HepG2 (cell line): ENCODE results near the gene LTA. TPM values are rescaled to one million over a fixed set of nuclear protein-coding genes. Genes with fewer than 3 reads are reported as not detected.

Experiments used
- ATF4 ChIP-seq, 2 experiments: fragments of 450-650 bp in 1 of 2; sonication (generic) in 1 of 2; formaldehyde crosslinking; IDR thresholded peaks; 2 replicates each; pipeline versions ENCODE4 v1.5.0 to v1.8.0; 2020 to 2022; ENCODE audit warnings: mild to moderate bottlenecking in 1 of 2, missing genetic modification reagents in 1 of 2
- CBX2 ChIP-seq, 2 experiments: fragments of 200-600 bp in 1 of 2; sonication (generic); formaldehyde crosslinking in 1 of 2; IDR thresholded peaks; 2 replicates each; pipeline versions ENCODE4 v1.7.0 to v1.8.1; 2018 to 2022; ENCODE audit warnings: low read depth in 2 of 2, low read length in 1 of 2, mild to moderate bottlenecking in 1 of 2, missing genetic modification reagents in 1 of 2
- E2F2 ChIP-seq: sonication (generic); formaldehyde crosslinking; IDR thresholded peaks from 2 replicates; pipeline ENCODE4 v1.4.0; 2020; ENCODE audit warnings: missing genetic modification reagents, borderline replicate concordance
- HNF4A ChIP-seq: sonication (generic); formaldehyde crosslinking; IDR thresholded peaks from 2 replicates; pipeline ENCODE4 v1.4.0; 2020; ENCODE audit warnings: missing genetic modification reagents
- IRF2 ChIP-seq: IDR thresholded peaks from 2 replicates; pipeline ENCODE4 v1.6.1; 2018; ENCODE audit warnings: missing genetic modification reagents, missing compliant biosample characterization
- KMT2B ChIP-seq: IDR thresholded peaks from 2 replicates; pipeline ENCODE4 v1.6.1; 2016; ENCODE audit warnings: missing genetic modification reagents, missing compliant biosample characterization
- MAZ ChIP-seq, 2 experiments: sonication (generic) in 1 of 2; formaldehyde crosslinking in 1 of 2; IDR thresholded peaks; 2 replicates each; pipeline versions ENCODE4 v1.5.0 to v1.6.1; 2012 to 2020; ENCODE audit warnings: low read depth in 2 of 2, mild to moderate bottlenecking in 2 of 2, borderline replicate concordance in 1 of 2, improper control_type of control experiment in 1 of 2, low read length in 1 of 2, missing genetic modification reagents in 1 of 2, moderate library complexity in 1 of 2
- NFIC ChIP-seq: IDR thresholded peaks from 2 replicates; pipeline ENCODE4 v1.6.1; 2012; ENCODE audit warnings: mild to moderate bottlenecking, low read length, inconsistent platforms
- POLR2G ChIP-seq: fragments of 200-400 bp; formaldehyde crosslinking; IDR thresholded peaks from 2 replicates; pipeline ENCODE4 v1.6.1; 2018; ENCODE audit warnings: mild to moderate bottlenecking, low read depth, low read length, moderate library complexity
- SAP130 ChIP-seq: IDR thresholded peaks from 2 replicates; pipeline ENCODE4 v1.6.1; 2016; ENCODE audit warnings: low read depth
- SMARCC2 ChIP-seq: fragments of 450-650 bp; IDR thresholded peaks from 2 replicates; pipeline ENCODE4 v1.6.1; 2017; ENCODE audit warnings: antibody characterized with exemption, mild to moderate bottlenecking
- SNRNP70 ChIP-seq: fragments of 200-400 bp; formaldehyde crosslinking; IDR thresholded peaks from 2 replicates; pipeline ENCODE4 v1.6.1; 2017; ENCODE audit warnings: mild to moderate bottlenecking, low read depth, low read length, moderate library complexity
- SRY ChIP-seq: sonication (generic); formaldehyde crosslinking; IDR thresholded peaks from 2 replicates; pipeline ENCODE4 v1.8.0; 2022; ENCODE audit warnings: mild to moderate bottlenecking, missing genetic modification reagents
- ZFP91 ChIP-seq: sonication (generic); formaldehyde crosslinking; IDR thresholded peaks from 2 replicates; pipeline ENCODE4 v1.9.0; 2022; ENCODE audit warnings: missing genetic modification reagents, mild to moderate bottlenecking, borderline replicate concordance
- ZKSCAN8 ChIP-seq: IDR thresholded peaks from 2 replicates; pipeline ENCODE4 v1.6.1; 2016; ENCODE audit warnings: borderline replicate concordance, missing genetic modification reagents, missing compliant biosample characterization
- ZNF138 ChIP-seq: sonication (generic); formaldehyde crosslinking; IDR thresholded peaks from 2 replicates; pipeline ENCODE4 v1.5.0; 2020; ENCODE audit warnings: mild to moderate bottlenecking, low read depth, missing genetic modification reagents
- ZNF17 ChIP-seq: sonication (generic); formaldehyde crosslinking; IDR thresholded peaks from 2 replicates; pipeline ENCODE4 v1.5.0; 2020; ENCODE audit warnings: mild to moderate bottlenecking, missing genetic modification reagents
- ZNF335 ChIP-seq: sonication (generic); formaldehyde crosslinking; IDR thresholded peaks from 2 replicates; pipeline ENCODE4 v1.4.0; 2020; ENCODE audit warnings: missing genetic modification reagents
- ZNF382 ChIP-seq: sonication (generic); formaldehyde crosslinking; IDR thresholded peaks from 2 replicates; pipeline ENCODE4 v1.5.0; 2020; ENCODE audit warnings: missing genetic modification reagents, mild to moderate bottlenecking, borderline replicate concordance
- ZNF556 ChIP-seq: sonication (generic); formaldehyde crosslinking; IDR thresholded peaks from 2 replicates; pipeline ENCODE4 v1.4.0; 2020; ENCODE audit warnings: mild to moderate bottlenecking, missing genetic modification reagents, borderline replicate concordance
- ZNF710 ChIP-seq: sonication (generic); formaldehyde crosslinking; IDR thresholded peaks from 2 replicates; pipeline ENCODE4 v1.5.0; 2020; ENCODE audit warnings: mild to moderate bottlenecking, missing genetic modification reagents, borderline replicate concordance
- polyA plus RNA-seq, 8 experiments: library from polyadenylated mRNA; depleted of rRNA in 3 of 8; stranded (reverse) in 7 of 8; unstranded in 1 of 8; fragments of >200 nt; fragmentation: Illumina TruSeq in 4 of 8; extraction: Trizol in 4 of 8; gene quantifications; 2 replicates each; pipeline versions ENCODE4 v1.2.1 to v1.2.3, GENCODE V29; 2011 to 2016; ENCODE audit warnings: low read depth in 4 of 8, missing spikeins in 1 of 8, mixed read lengths in 1 of 8; ENCODE audit not compliant: insufficient read depth in 1 of 8
- total RNA-seq, 5 experiments: library from RNA; depleted of rRNA; stranded (reverse); fragments of >200 nt; fragmentation: Illumina TruSeq; extraction: Trizol; gene quantifications; 2 replicates each; pipeline ENCODE4 v1.2.3, GENCODE V29; 2016; ENCODE audit warnings: low read depth in 1 of 5

The LTA gene
- total and polyA plus RNA-seq, 2 of the 13 experiments (the other 11 are each of a cell fraction or from before 2014, with no cell fraction given), result 0.09 TPM; not detected in 1

- TF ChIP-seq ZNF17 (CRISPR knock-in tag) (no peak), SAP130 (CRISPR knock-in tag) (peak; percentile 92), HNF4A (CRISPR knock-in tag) (no peak; the same call in none of the 2 replicates), ZNF382 (no peak), ATF4 (CRISPR knock-in tag; IDR thresholded peaks at IDR 0.05) (peak in 1 of 2 experiments; percentile 69; a peak in 1 of 4 replicates), ZKSCAN8 (CRISPR knock-in tag) (peak; percentile 74; the same call in 1 of the 2 replicates), SRY (CRISPR knock-in tag) (peak; percentile 98), CBX2 (IDR thresholded peaks at IDR 0.05; ENCODE audit: low read depth, low read length) (no peak), CBX2 (CRISPR knock-in tag; IDR thresholded peaks at IDR 0.05; ENCODE audit: low read depth) (0 out of 2 replicates have a peak, but pooled peaks have one; percentile 57), ZNF335 (CRISPR knock-in tag) (peak; percentile 99), SMARCC2 (no peak), E2F2 (CRISPR knock-in tag) (peak; percentile 98; the same call in 1 of the 2 replicates), ZNF710 (CRISPR knock-in tag) (peak; percentile 85), NFIC (peak; percentile 83), ZFP91 (peak; percentile 95), IRF2 (CRISPR knock-in tag) (peak; percentile 63; the same call in 1 of the 2 replicates), ZNF138 (CRISPR knock-in tag) (peak; percentile 16; the same call in 1 of the 2 replicates), SNRNP70 (no peak), MAZ (IDR thresholded peaks at IDR 0.05; ENCODE audit: borderline replicate concordance, low read depth, low read length) (peak; percentile 44; the same call in 1 of the 2 replicates), MAZ (CRISPR knock-in tag; IDR thresholded peaks at IDR 0.05; ENCODE audit: low read depth) (peak; percentile 71), POLR2G (peak; percentile 97), ZNF556 (CRISPR knock-in tag) (no peak; the same call in 1 of the 2 replicates), KMT2B (CRISPR knock-in tag) (peak; percentile 61; the same call in 1 of the 2 replicates)
Measured at GRCh38 chr6:31541658-31542521, 30.2 kb upstream of the LTA start, which contains the start of gene DDX39B (continued).
